Large intestine (tissue), 3 donors: Measurements from ENCODE around the gene ABCA13. TPM values are rescaled to one million over a fixed set of nuclear protein-coding genes. Genes with fewer than 3 reads are reported as not detected.

Source experiments
- DNase-seq, 2 donors: peaks; one replicate each; pipeline versions ENCODE4 v3.0.0 to v3.0.0-alpha.2; 2013
- H3K27ac ChIP-seq: one replicate; pipeline ENCODE4 v1.5.1; 2013; ENCODE audit warnings: low read length
- H3K27me3 ChIP-seq: 2 replicates; pipeline ENCODE4 v1.6.1; 2013; ENCODE audit warnings: low read length; ENCODE audit not compliant: control insufficient read depth, insufficient read depth
- H3K36me3 ChIP-seq: 2 replicates; pipeline ENCODE4 v1.6.1; 2013; ENCODE audit warnings: low read length; ENCODE audit not compliant: control insufficient read depth, insufficient read depth
- H3K4me1 ChIP-seq: one replicate; pipeline ENCODE4 v1.6.1; 2013; ENCODE audit warnings: low read length; ENCODE audit not compliant: control insufficient read depth, insufficient read depth
- H3K4me3 ChIP-seq: one replicate; pipeline ENCODE4 v1.5.1; 2013; ENCODE audit warnings: low read length
- H3K9me3 ChIP-seq: one replicate; pipeline ENCODE4 v1.6.1; 2013; ENCODE audit warnings: mild to moderate bottlenecking, low read depth, low read length, moderate library complexity; ENCODE audit not compliant: control insufficient read depth
- WGBS: methylation state at CpG from one replicate; pipeline ENCODE4 v1.1.5; 2013; ENCODE audit warnings: low lambda C conversion rate; ENCODE audit not compliant: insufficient coverage; 5-methylcytosine and 5-hydroxymethylcytosine counted together
- polyA plus RNA-seq: library from polyadenylated mRNA; unstranded; fragments of 120-200 nt; gene quantifications from one replicate; pipeline ENCODE4 v1.2.1, GENCODE V29; 2013

ABCA13 gene
- polyA plus RNA-seq, 1 donor, result 0.28 TPM

GRCh38 chr7:48261696-48262095 lies 90.4 kb downstream of the ABCA13 start:
- H3K4me3 ChIP-seq, result no peak overlapping the region
- no peak for DNase-seq
- no peaks in the 10 kb centered on the region for H3K9me3 ChIP-seq
- H3K36me3 ChIP-seq, result no peaks in the 10 kb centered on the region
- H3K4me1 ChIP-seq, result no peaks in the 10 kb centered on the region
- WGBS, result 100% methylated on average over 1 of the region's 2 CpGs
- no peaks in the 10 kb centered on the region for H3K27me3 ChIP-seq
- H3K27ac ChIP-seq, result no peak overlapping the region

- no peak overlapping the region for H3K27ac ChIP-seq
- H3K4me1 ChIP-seq, result no peaks in the 10 kb centered on the region
- DNase-seq, result no peak
- H3K27me3 ChIP-seq, result no peaks in the 10 kb centered on the region
- no peaks in the 10 kb centered on the region for H3K9me3 ChIP-seq
- whole genome bisulfite sequencing, result no CpG with 5 or more reads among the region's 1 CpG
- H3K36me3 ChIP-seq, result no peaks in the 10 kb centered on the region
- H3K4me3 ChIP-seq, result no peak overlapping the region
Observed at GRCh38 chr7:48262606-48263310, 91.5 kb downstream of the ABCA13 start.

DNA sequence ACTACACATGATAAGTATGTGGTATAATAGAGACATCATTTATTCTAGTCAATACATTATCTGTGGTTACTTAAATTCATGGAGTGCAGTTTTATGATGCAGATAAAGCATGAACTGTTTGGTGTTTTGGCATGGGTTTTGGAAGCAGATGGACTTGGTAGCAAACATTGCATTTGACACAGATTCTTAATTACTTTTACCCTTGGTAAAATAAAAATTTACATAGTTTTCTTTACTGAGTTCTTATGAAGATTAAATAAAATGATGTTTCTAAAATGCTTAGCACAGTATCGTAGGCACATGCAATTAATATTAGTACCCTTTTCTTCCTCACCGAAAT lies 92.0 kb downstream of the ABCA13 start:
- Histone ChIP-seq H3K36me3 (no peaks in the 10 kb centered on the region), H3K9me3 (no peaks in the 10 kb centered on the region), H3K4me1 (no peaks in the 10 kb centered on the region), H3K27ac (no peak overlapping the region), H3K4me3 (no peak overlapping the region), H3K27me3 (no peaks in the 10 kb centered on the region)
- no peak for DNase-seq
- WGBS, result 92% methylated on average over 2 of the region's 2 CpGs

DNA sequence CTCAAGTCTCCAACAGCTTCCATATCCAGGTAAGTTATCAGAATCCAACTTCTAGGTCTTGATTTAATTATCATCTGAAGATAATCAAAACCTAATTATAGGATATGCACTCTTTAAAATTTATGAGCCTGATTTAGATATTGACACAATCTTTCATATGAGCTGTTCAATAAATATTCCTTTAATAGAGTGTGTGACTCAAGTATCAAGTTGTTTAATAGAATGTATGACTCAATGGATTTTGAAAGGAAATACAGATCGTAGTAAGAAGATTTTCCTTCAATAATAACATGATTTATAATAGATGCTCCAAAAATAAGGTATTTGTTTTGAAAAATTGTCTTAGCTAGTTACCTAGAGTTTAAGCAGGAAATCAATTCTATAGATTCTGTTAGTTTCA lies 97.8 kb downstream of the ABCA13 start:
- DNase-seq, result no peak
- Histone ChIP-seq H3K4me3 (no peak overlapping the region), H3K27me3 (no peaks in the 10 kb centered on the region), H3K36me3 (no peaks in the 10 kb centered on the region), H3K4me1 (no peaks in the 10 kb centered on the region), H3K9me3 (no peaks in the 10 kb centered on the region), H3K27ac (no peak overlapping the region)
- 100% methylated on average over 1 of the region's 1 CpG for WGBS

- H3K27me3 ChIP-seq, result no peaks in the 10 kb centered on the region
- no CpG with 5 or more reads among the region's 3 CpGs for WGBS
- H3K36me3 ChIP-seq, result no peaks in the 10 kb centered on the region
- H3K4me3 ChIP-seq, result no peak overlapping the region
- no peaks in the 10 kb centered on the region for H3K4me1 ChIP-seq
- no peaks in the 10 kb centered on the region for H3K9me3 ChIP-seq
- no peak overlapping the region for H3K27ac ChIP-seq
- DNase-seq, result no peak
Observed at GRCh38 chr7:48274662-48275061, 103.4 kb downstream of the ABCA13 start.

DNA sequence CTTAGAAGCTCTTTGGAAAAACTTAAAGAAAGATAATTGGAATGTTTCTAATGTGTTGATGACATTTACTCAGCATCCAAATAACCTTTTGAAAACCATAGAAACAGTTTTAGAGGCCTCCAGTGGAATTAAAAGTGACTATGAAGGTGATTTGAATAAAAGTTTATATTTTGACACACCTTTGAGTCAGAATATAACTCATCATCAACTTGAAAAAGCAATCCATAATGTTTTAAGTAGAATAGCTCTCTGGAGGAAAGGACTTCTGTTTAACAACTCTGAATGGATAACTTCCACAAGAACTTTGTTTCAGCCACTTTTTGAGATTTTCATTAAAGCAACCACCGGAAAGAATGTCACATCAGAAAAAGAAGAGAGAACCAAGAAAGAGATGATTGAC lies 108.2 kb downstream of the ABCA13 start:
- 100% methylated on average over 1 of the region's 1 CpG for WGBS
- H3K27ac ChIP-seq, result no peak overlapping the region

GRCh38 chr7:48280100-48280499 lies 108.8 kb downstream of the ABCA13 start:
- Histone ChIP-seq H3K4me3 (no peak overlapping the region), H3K4me1 (no peaks in the 10 kb centered on the region), H3K36me3 (no peaks in the 10 kb centered on the region), H3K9me3 (no peaks in the 10 kb centered on the region), H3K27me3 (no peaks in the 10 kb centered on the region), H3K27ac (no peak overlapping the region)
- WGBS, result no CpG with 5 or more reads among the region's 2 CpGs
- DNase-seq, result no peak

More for the DNA sequence above, 108.2 kb downstream of the ABCA13 start:
- no peaks in the 10 kb centered on the region for H3K4me1 ChIP-seq
- no peaks in the 10 kb centered on the region for H3K27me3 ChIP-seq
- H3K4me3 ChIP-seq, result no peak overlapping the region
- H3K9me3 ChIP-seq, result no peaks in the 10 kb centered on the region
- DNase-seq, result no peak
- H3K36me3 ChIP-seq, result no peaks in the 10 kb centered on the region

GRCh38 chr7:48285373-48285772 lies 114.1 kb downstream of the ABCA13 start:
- Histone ChIP-seq H3K36me3 (no peaks in the 10 kb centered on the region), H3K27me3 (no peaks in the 10 kb centered on the region), H3K4me1 (no peaks in the 10 kb centered on the region), H3K27ac (no peak overlapping the region), H3K9me3 (no peaks in the 10 kb centered on the region), H3K4me3 (no peak overlapping the region)
- no peak for DNase-seq
- no CpG with 5 or more reads among the region's 6 CpGs for WGBS

- Histone ChIP-seq H3K27me3 (no peaks in the 10 kb centered on the region), H3K9me3 (no peaks in the 10 kb centered on the region), H3K4me3 (no peak overlapping the region), H3K4me1 (no peaks in the 10 kb centered on the region), H3K36me3 (no peaks in the 10 kb centered on the region), H3K27ac (no peak overlapping the region)
- DNase-seq, result no peak
- WGBS, result no CpG with 5 or more reads among the region's 5 CpGs
Observed at GRCh38 chr7:48286836-48287235, 115.6 kb downstream of the ABCA13 start.

GRCh38 chr7:48289656-48290055 lies 118.4 kb downstream of the ABCA13 start:
- no peaks in the 10 kb centered on the region for H3K36me3 ChIP-seq
- WGBS, result no CpG with 5 or more reads among the region's 1 CpG
- no peak overlapping the region for H3K4me3 ChIP-seq

GRCh38 chr7:48292949-48293348 lies 121.7 kb downstream of the ABCA13 start:
- no peaks in the 10 kb centered on the region for H3K27me3 ChIP-seq
- DNase-seq, result no peak
- WGBS, result no CpG with 5 or more reads among the region's 4 CpGs
- H3K4me3 ChIP-seq, result no peak overlapping the region
- H3K36me3 ChIP-seq, result no peaks in the 10 kb centered on the region
- H3K9me3 ChIP-seq, result no peaks in the 10 kb centered on the region
- no peaks in the 10 kb centered on the region for H3K4me1 ChIP-seq
- H3K27ac ChIP-seq, result no peak overlapping the region

More at GRCh38 chr7:48289656-48290055, 118.4 kb downstream of the ABCA13 start:
- no peaks in the 10 kb centered on the region for H3K4me1 ChIP-seq
- no peaks in the 10 kb centered on the region for H3K27me3 ChIP-seq
- H3K9me3 ChIP-seq, result no peaks in the 10 kb centered on the region
- no peak overlapping the region for H3K27ac ChIP-seq
- DNase-seq, result no peak
